ENCODE measurements around the gene OR7A10.

Gene OR7A10

GRCh38 chr19:14843578-14843977 lies 5.1 kb downstream of the OR7A10 start:
- Histone ChIP-seq H3K4me1 (ENCODE audit: low read length) (no peaks in the 10 kb centered on the region), H3K4me3 (ENCODE audit: low read length) (no peak overlapping the region)

GRCh38 chr19:14843169-14843568 lies 5.6 kb downstream of the OR7A10 start:
- H3K27ac ChIP-seq (ENCODE audit: low read length) = no peak overlapping the region
- no peak overlapping the region for H3K9ac ChIP-seq (ENCODE audit: low read length)
- H4K20me1 ChIP-seq (ENCODE audit: insufficient read depth, low read length) = no peaks in the 10 kb centered on the region
- H3K4me1 ChIP-seq (ENCODE audit: low read length) = no peaks in the 10 kb centered on the region
- TF ChIP-seq CTCF (IDR thresholded peaks at IDR 0.05; ENCODE audit: low read length) (no peak), EZH2phosphoT487 (IDR thresholded peaks at IDR 0.05; ENCODE audit: low read length) (no peak), EZH2 (optimal IDR thresholded peaks at IDR 0.05; ENCODE audit: low read depth, low read length) (no peak)
- no peaks in the 10 kb centered on the region for H3K36me3 ChIP-seq (replicated peaks; ENCODE audit: insufficient read depth, low read length)
- no peaks in the 10 kb centered on the region for H3K79me2 ChIP-seq (ENCODE audit: low read length)
- no peak overlapping the region for H3K4me3 ChIP-seq (ENCODE audit: low read length)
- no peak for DNase-seq
- H3K27me3 ChIP-seq (replicated peaks; ENCODE audit: insufficient read depth, low read length) = peaks cover 75% of the 10 kb centered on the region
- no peaks in the 10 kb centered on the region for H3F3A ChIP-seq (ENCODE audit: insufficient read depth, low read length)
- no peaks in the 10 kb centered on the region for H3K9me3 ChIP-seq (replicated peaks; ENCODE audit: insufficient read depth, low read length)
- H2AFZ ChIP-seq (ENCODE audit: low read length) = no peak overlapping the region
- no peak overlapping the region for H3K4me2 ChIP-seq (ENCODE audit: low read depth, low read length)
- H3K9me2 ChIP-seq (replicated peaks; ENCODE audit: insufficient read depth, low read length) = no peaks in the 10 kb centered on the region

More at GRCh38 chr19:14843578-14843977, 5.1 kb downstream of the OR7A10 start:
- no peaks in the 10 kb centered on the region for H3K79me2 ChIP-seq (ENCODE audit: low read length)
- H3F3A ChIP-seq (ENCODE audit: insufficient read depth, low read length) = no peaks in the 10 kb centered on the region
- H3K4me2 ChIP-seq (ENCODE audit: low read depth, low read length) = no peak overlapping the region
- H2AFZ ChIP-seq (ENCODE audit: low read length) = no peak overlapping the region
- no peak for DNase-seq
- no peaks in the 10 kb centered on the region for H4K20me1 ChIP-seq (ENCODE audit: insufficient read depth, low read length)
- no peak overlapping the region for H3K27ac ChIP-seq (ENCODE audit: low read length)
- no peak for TF ChIP-seq EZH2 (optimal IDR thresholded peaks at IDR 0.05; ENCODE audit: low read depth, low read length)
- no peak for TF ChIP-seq CTCF (IDR thresholded peaks at IDR 0.05; ENCODE audit: low read length)
- TF ChIP-seq EZH2phosphoT487 (IDR thresholded peaks at IDR 0.05; ENCODE audit: low read length) = no peak
- H3K9me2 ChIP-seq (replicated peaks; ENCODE audit: insufficient read depth, low read length) = no peaks in the 10 kb centered on the region
- H3K36me3 ChIP-seq (replicated peaks; ENCODE audit: insufficient read depth, low read length) = no peaks in the 10 kb centered on the region
- H3K27me3 ChIP-seq (replicated peaks; ENCODE audit: insufficient read depth, low read length) = peaks cover 76% of the 10 kb centered on the region
- H3K9me3 ChIP-seq (replicated peaks; ENCODE audit: insufficient read depth, low read length) = no peaks in the 10 kb centered on the region
- H3K9ac ChIP-seq (ENCODE audit: low read length) = no peak overlapping the region

GRCh38 chr19:14840206-14840605 lies 8.5 kb downstream of the OR7A10 start:
- no peaks in the 10 kb centered on the region for H3K36me3 ChIP-seq (replicated peaks; ENCODE audit: insufficient read depth, low read length)
- no peak overlapping the region for H3K9ac ChIP-seq (ENCODE audit: low read length)
- TF ChIP-seq EZH2phosphoT487 (IDR thresholded peaks at IDR 0.05; ENCODE audit: low read length) = no peak
- TF ChIP-seq EZH2 (optimal IDR thresholded peaks at IDR 0.05; ENCODE audit: low read depth, low read length) = no peak
- TF ChIP-seq CTCF (IDR thresholded peaks at IDR 0.05; ENCODE audit: low read length) = no peak
- H3K9me3 ChIP-seq (replicated peaks; ENCODE audit: insufficient read depth, low read length) = no peaks in the 10 kb centered on the region
- no peak for DNase-seq
- H3K4me2 ChIP-seq (ENCODE audit: low read depth, low read length) = no peak overlapping the region
- H4K20me1 ChIP-seq (ENCODE audit: insufficient read depth, low read length) = no peaks in the 10 kb centered on the region
- H3K27ac ChIP-seq (ENCODE audit: low read length) = no peak overlapping the region
- H3K27me3 ChIP-seq (replicated peaks; ENCODE audit: insufficient read depth, low read length) = peaks cover 73% of the 10 kb centered on the region
- no peak overlapping the region for H2AFZ ChIP-seq (ENCODE audit: low read length)
- H3K4me3 ChIP-seq (ENCODE audit: low read length) = no peak overlapping the region
- no peaks in the 10 kb centered on the region for H3K9me2 ChIP-seq (replicated peaks; ENCODE audit: insufficient read depth, low read length)
- H3K79me2 ChIP-seq (ENCODE audit: low read length) = no peaks in the 10 kb centered on the region
- no peaks in the 10 kb centered on the region for H3F3A ChIP-seq (ENCODE audit: insufficient read depth, low read length)
- no peaks in the 10 kb centered on the region for H3K4me1 ChIP-seq (ENCODE audit: low read length)

Measured in MM.1S (cell line).